ENCODE results near the gene SECTM1. TPM values are rescaled to one million over a fixed set of nuclear protein-coding genes. Genes with fewer than 3 reads are reported as not detected.

SECTM1 gene
- total and polyA plus RNA-seq, 8 donors = 0.74 to 7.4 (median 1.6) TPM

- no peak for TF ChIP-seq CTCF (IDR thresholded peaks at IDR 0.05)
- Histone ChIP-seq H3K4me3 (no peak overlapping the region), H3K4me1 (peaks cover 0 to 3% (median 0%) of the 10 kb centered on the region in 3 donors), H3K36me3 (no peaks in the 10 kb centered on the region), H3K9me3 (no peaks in the 10 kb centered on the region), H3K27me3 (no peaks in the 10 kb centered on the region), H3K27ac (no peak overlapping the region)
- FAIRE-seq (no peak), DNase-seq (peak in 1 of 6 donors; percentile 39), ATAC-seq (no peak)
- intact Hi-C loops (cut with DNase I) = loop anchor here (2.0 to 10.0 kb wide), 4 partner anchors 82 to 115 kb away; no protein-coding TSS in a partner anchor
- 86 to 92% methylated on average over 35 of the region's 35 CpGs for whole genome bisulfite sequencing, 2 donors
These were observed 13.9 kb downstream of the SECTM1 start for GRCh38 chr17:82319619-82320062.

- Histone ChIP-seq H3K36me3 (no peaks in the 10 kb centered on the region), H3K27ac (no peak overlapping the region), H3K27me3 (no peaks in the 10 kb centered on the region), H3K4me1 (peaks cover 0 to 3% (median 0%) of the 10 kb centered on the region in 3 donors), H3K9me3 (no peaks in the 10 kb centered on the region), H3K4me3 (no peak overlapping the region)
- no peak for TF ChIP-seq CTCF (IDR thresholded peaks at IDR 0.05)
- ATAC-seq (no peak), DNase-seq (peak in 1 of 6 donors; percentile 44), FAIRE-seq (no peak)
- intact Hi-C loops (cut with DNase I) = no loop called here
- WGBS, 2 donors = 88 to 93% methylated on average over 76 of the region's 76 CpGs
These were observed 14.6 kb downstream of the SECTM1 start for GRCh38 chr17:82318772-82319606.

DNA sequence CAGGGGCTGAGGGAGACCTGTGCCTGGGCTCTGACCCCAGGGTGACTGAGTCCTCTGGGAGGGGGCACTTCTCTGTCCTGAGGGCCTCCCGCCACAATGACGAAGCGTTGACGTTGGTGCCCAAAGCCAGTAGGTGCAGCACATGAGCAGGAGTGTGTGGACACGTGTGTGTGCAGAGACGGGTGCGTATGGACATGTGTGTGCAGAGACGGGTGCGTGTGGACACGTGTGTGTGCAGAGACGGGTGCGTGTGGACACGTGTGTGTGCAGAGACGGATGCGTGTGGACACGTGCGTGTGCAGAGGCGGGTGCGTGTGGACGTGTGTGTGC, 15.4 kb downstream of the SECTM1 start:
- WGBS, 2 donors = 93 to 98% methylated on average over 20 of the region's 20 CpGs
- DNase-seq = no peak

DNA sequence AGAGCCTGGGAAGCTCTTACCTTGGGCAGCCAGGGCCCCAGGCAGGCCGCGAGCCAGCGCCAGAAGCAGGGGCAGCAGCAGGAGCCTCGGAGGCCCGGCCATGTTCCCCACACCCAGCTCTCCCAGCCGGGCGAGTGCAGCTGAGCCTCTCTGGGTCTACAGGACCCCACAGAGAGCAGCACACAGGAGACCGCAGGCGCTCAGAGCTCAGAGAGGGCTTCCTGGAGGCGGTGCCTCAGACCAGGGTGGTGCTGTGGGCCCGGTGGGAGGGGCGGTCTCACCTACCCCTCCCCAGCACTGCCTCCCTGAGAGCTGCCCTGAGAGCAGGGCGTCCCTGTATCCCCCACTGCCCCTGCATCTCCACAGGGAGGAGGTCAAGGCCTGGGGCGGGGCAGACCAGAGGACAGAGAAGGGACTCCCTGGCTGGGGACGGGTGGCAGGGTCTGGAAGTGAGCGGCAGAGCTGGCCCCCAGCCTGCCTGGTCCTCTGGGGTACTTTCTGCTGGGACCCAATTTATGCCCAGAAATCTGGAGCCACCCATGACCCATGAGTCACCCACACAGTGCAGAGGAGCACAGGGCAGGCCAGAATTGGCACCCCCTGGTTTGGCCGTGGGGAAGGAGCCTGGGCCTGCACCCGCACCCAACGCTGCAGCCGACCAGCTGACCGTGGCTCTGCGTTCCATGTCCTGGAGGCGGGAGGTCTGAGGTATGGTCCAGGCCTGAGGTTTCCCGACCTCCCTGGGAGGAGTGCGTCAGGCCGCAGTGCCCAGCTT, 16.0 kb downstream of the SECTM1 start, which contains the start of gene CD7:
Gene CD7, minus strand, starts transcription at position 215 of the 775 bp plus-strand sequence. Its CDS starts 113 bp downstream, at position 102.
- ATAC-seq (peak in 1 of 4 donors; percentile 11), FAIRE-seq (no peak), DNase-seq (peak in 1 of 6 donors; percentile 71)
- TF ChIP-seq CTCF (IDR thresholded peaks at IDR 0.05) = no peak
- Histone ChIP-seq H3K9me3 (no peaks in the 10 kb centered on the region), H3K27me3 (no peaks in the 10 kb centered on the region), H3K36me3 (no peaks in the 10 kb centered on the region), H3K27ac (no peak within 1 kb of the TSS), H3K4me3 (no peak within 1 kb of the TSS), H3K4me1 (peaks cover 0 to 3% (median 0%) of the 10 kb centered on the region in 3 donors)
- WGBS, 2 donors = 85 to 88% methylated on average over 21 to 26 of the region's 26 CpGs
- intact Hi-C loops (cut with DNase I) = no loop called here

More for the DNA sequence above, 15.4 kb downstream of the SECTM1 start:
- Histone ChIP-seq H3K4me3 (no peak overlapping the region), H3K27me3 (no peaks in the 10 kb centered on the region), H3K27ac (no peak overlapping the region), H3K36me3 (no peaks in the 10 kb centered on the region), H3K9me3 (no peaks in the 10 kb centered on the region), H3K4me1 (peaks cover 0 to 3% (median 0%) of the 10 kb centered on the region in 3 donors)
- TF ChIP-seq CTCF (IDR thresholded peaks at IDR 0.05) = no peak
- ATAC-seq (no peak), FAIRE-seq (no peak)
- intact Hi-C loops (cut with DNase I) = no loop called here

Measured in pancreas (tissue), 10 donors.